ENCODE measurements around the gene ABHD6. TPM values are rescaled to one million over a fixed set of nuclear protein-coding genes. Genes with fewer than 3 reads are reported as not detected.
"Not testable (repeated sequence)": the region's sequence is repeated elsewhere in the genome, so short reads cannot be mapped to it uniquely, and the experiment has no call there.

ABHD6 gene
- total RNA-seq, 1 experiment from 2014 or later, result 5.7 TPM

DNA sequence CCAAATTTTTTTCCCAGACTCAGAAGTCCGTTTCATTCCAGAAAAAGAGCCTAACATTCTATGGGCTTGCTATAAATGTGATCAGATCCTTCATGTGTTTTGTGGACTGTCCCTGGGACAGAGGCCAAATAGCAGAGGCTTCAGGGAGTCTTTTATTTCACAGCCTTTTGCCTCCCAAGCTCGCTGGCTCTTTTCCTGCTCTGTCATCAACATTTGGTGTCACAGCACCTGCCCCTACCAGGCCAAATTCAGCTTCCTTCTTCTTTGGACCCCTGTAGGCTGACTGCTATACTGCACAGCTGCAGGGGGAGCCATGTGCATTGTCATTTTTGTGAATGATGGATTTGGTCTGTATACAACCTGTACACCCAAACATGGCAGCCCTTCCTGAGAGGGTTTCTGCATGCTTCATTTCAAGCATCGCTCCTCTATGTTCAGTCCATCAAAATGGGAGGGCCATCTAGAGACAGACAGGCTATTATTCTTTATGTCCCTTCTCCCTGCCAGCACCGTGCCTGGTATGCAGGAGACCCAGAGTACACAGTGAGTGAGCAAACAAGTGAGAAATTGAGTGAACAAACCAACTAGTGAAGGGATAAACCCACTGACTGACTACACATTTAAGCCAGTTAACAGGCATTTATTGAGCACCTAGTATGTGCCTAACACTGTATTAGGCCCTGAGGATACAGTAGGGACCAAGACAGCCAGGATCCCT, 50.6 kb downstream of the ABHD6 start:
- DNase-seq, result no peak
- no peaks in the 10 kb centered on the region for H3K36me3 Mint-ChIP-seq (ENCODE audit: insufficient read depth, unreplicated experiment)
- no peaks in the 10 kb centered on the region for H3K27me3 Mint-ChIP-seq (ENCODE audit: unreplicated experiment)
- TF ChIP-seq, protein P1, sequence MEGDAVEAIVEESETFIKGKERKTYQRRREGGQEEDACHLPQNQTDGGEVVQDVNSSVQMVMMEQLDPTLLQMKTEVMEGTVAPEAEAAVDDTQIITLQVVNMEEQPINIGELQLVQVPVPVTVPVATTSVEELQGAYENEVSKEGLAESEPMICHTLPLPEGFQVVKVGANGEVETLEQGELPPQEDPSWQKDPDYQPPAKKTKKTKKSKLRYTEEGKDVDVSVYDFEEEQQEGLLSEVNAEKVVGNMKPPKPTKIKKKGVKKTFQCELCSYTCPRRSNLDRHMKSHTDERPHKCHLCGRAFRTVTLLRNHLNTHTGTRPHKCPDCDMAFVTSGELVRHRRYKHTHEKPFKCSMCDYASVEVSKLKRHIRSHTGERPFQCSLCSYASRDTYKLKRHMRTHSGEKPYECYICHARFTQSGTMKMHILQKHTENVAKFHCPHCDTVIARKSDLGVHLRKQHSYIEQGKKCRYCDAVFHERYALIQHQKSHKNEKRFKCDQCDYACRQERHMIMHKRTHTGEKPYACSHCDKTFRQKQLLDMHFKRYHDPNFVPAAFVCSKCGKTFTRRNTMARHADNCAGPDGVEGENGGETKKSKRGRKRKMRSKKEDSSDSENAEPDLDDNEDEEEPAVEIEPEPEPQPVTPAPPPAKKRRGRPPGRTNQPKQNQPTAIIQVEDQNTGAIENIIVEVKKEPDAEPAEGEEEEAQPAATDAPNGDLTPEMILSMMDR (IDR thresholded peaks at IDR 0.05; ENCODE audit: unreplicated experiment), result no peak
- H3K4me1 Mint-ChIP-seq (ENCODE audit: low read depth, unreplicated experiment), result no peaks in the 10 kb centered on the region
- no peaks in the 10 kb centered on the region for H3K9me3 Mint-ChIP-seq (ENCODE audit: low read depth, unreplicated experiment)
- no TSS peak for BruUV-seq (replicated peaks)
- no peak overlapping the region for H3K27ac Mint-ChIP-seq (ENCODE audit: unreplicated experiment)
- no peak overlapping the region for H3K4me3 Mint-ChIP-seq (ENCODE audit: low read depth, unreplicated experiment)
- CTCF ChIA-PET, result no interaction called here
- intact Hi-C loops (cut with micrococcal nuclease; ENCODE audit: unreplicated experiment), result no loop called here

DNA sequence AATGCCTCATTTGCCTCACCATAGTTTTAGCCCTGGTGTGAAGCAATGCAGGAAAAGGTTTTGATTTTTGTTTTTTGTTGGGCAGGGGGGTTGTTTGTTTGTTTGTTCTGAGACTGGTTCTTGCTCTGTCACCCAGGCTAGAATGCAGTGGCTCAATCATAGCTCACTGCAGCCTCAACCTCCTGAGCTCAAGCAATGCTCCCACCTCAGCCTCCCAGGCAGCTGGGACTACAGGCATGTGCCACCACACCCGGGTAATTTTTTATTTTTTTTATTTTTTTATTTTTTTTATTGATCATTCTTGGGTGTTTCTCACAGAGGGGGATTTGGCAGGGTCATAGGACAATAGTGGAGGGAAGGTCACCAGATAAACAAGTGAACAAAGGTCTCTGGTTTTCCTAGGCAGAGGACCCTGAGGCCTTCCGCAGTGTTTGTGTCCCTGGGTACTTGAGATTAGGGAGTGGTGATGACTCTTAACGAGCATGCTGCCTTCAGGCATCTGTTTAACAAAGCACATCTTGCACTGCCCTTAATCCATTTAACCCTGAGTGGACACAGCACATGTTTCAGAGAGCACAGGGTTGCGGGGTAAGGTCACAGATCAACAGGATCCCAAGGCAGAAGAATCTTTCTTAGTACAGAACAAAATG, 51.5 kb downstream of the ABHD6 start:
- H3K27ac Mint-ChIP-seq (ENCODE audit: unreplicated experiment); BruUV-seq (replicated peaks); H3K4me1 Mint-ChIP-seq (ENCODE audit: low read depth, unreplicated experiment): not testable (repeated sequence)

GRCh38 chr3:58290446-58290845, 52.9 kb downstream of the ABHD6 start:
- H3K4me1 Mint-ChIP-seq (ENCODE audit: low read depth, unreplicated experiment); intact Hi-C loops (cut with micrococcal nuclease; ENCODE audit: unreplicated experiment); DNase-seq; H3K9me3 Mint-ChIP-seq (ENCODE audit: low read depth, unreplicated experiment); H3K27me3 Mint-ChIP-seq (ENCODE audit: unreplicated experiment); H3K4me3 Mint-ChIP-seq (ENCODE audit: low read depth, unreplicated experiment); CTCF ChIA-PET; H3K27ac Mint-ChIP-seq (ENCODE audit: unreplicated experiment); BruUV-seq (replicated peaks); H3K36me3 Mint-ChIP-seq (ENCODE audit: insufficient read depth, unreplicated experiment): not testable (repeated sequence)

More for the DNA sequence above, 51.5 kb downstream of the ABHD6 start:
- CTCF ChIA-PET; H3K27me3 Mint-ChIP-seq (ENCODE audit: unreplicated experiment); DNase-seq; H3K36me3 Mint-ChIP-seq (ENCODE audit: insufficient read depth, unreplicated experiment); H3K4me3 Mint-ChIP-seq (ENCODE audit: low read depth, unreplicated experiment); H3K9me3 Mint-ChIP-seq (ENCODE audit: low read depth, unreplicated experiment); intact Hi-C loops (cut with micrococcal nuclease; ENCODE audit: unreplicated experiment): not testable (repeated sequence)

DNA sequence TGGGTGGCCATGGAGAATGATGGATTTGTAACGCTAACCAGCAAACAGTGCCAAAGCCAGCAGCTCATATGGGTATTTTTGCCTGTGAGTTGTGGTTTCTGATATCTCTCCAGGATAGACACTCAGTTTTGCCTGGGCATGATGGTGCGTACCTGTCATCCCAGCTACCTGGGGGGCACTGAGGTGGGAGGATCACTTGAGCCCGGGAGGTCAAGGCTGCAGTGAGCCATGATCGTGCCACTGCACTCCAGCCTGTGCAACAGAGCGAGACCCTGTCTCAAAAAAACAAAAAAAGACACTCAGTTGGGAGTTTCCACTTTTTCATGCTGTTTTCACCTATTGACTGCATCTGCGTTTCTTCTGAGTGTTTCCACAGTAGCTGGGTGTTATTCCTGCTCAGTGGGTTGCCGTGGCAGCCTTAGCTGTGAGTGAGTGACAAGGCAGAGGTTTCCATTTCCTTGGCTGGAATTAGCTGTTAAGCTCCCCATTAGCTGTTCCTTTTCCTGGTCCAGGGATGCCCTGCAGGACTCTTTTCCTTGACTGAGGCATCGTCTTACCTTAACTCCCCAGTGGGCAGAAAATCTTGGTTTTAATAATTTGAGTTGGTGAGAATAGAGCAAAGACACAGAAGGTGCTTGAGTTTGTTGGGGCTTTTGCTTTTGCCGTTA, 54.2 kb downstream of the ABHD6 start:
- intact Hi-C loops (cut with micrococcal nuclease; ENCODE audit: unreplicated experiment), result no loop called here
- no peaks in the 10 kb centered on the region for H3K36me3 Mint-ChIP-seq (ENCODE audit: insufficient read depth, unreplicated experiment)
- H3K27ac Mint-ChIP-seq (ENCODE audit: unreplicated experiment), result no peak overlapping the region
- BruUV-seq (replicated peaks), result no TSS peak
- H3K9me3 Mint-ChIP-seq (ENCODE audit: low read depth, unreplicated experiment), result no peaks in the 10 kb centered on the region
- CTCF ChIA-PET, result interaction anchor here (1.0 kb wide), 1 partner anchor 14 kb away, joined by 3 read pairs; the partner anchor contains the start of genes HTD2 and RPP14
- TF ChIP-seq, protein P1 (IDR thresholded peaks at IDR 0.05; ENCODE audit: unreplicated experiment), result no peak
- H3K27me3 Mint-ChIP-seq (ENCODE audit: unreplicated experiment), result no peaks in the 10 kb centered on the region
- H3K4me3 Mint-ChIP-seq (ENCODE audit: low read depth, unreplicated experiment), result no peak overlapping the region
- no peak for DNase-seq
- H3K4me1 Mint-ChIP-seq (ENCODE audit: low read depth, unreplicated experiment), result no peaks in the 10 kb centered on the region

GRCh38 chr3:58292866-58293265, 55.3 kb downstream of the ABHD6 start:
- DNase-seq, result no peak
- CTCF ChIA-PET, result no interaction called here
- H3K4me1 Mint-ChIP-seq (ENCODE audit: low read depth, unreplicated experiment), result no peaks in the 10 kb centered on the region
- TF ChIP-seq, protein P1 (IDR thresholded peaks at IDR 0.05; ENCODE audit: unreplicated experiment), result no peak
- H3K9me3 Mint-ChIP-seq (ENCODE audit: low read depth, unreplicated experiment), result no peaks in the 10 kb centered on the region
- H3K36me3 Mint-ChIP-seq (ENCODE audit: insufficient read depth, unreplicated experiment), result no peaks in the 10 kb centered on the region
- H3K27me3 Mint-ChIP-seq (ENCODE audit: unreplicated experiment), result no peaks in the 10 kb centered on the region
- no TSS peak for BruUV-seq (replicated peaks)
- intact Hi-C loops (cut with micrococcal nuclease; ENCODE audit: unreplicated experiment), result no loop called here
- H3K4me3 Mint-ChIP-seq (ENCODE audit: low read depth, unreplicated experiment), result no peak overlapping the region
- H3K27ac Mint-ChIP-seq (ENCODE audit: unreplicated experiment), result no peak overlapping the region

Data from Calu3 (cell line).